GDM1 (cell line): Measurements from ENCODE around the gene STAMBPL1.

Experiments
- DNase-seq: peaks from one replicate; lab custom pipeline; 2025; lab: John Stamatoyannopoulos, UW

The STAMBPL1 gene

GRCh38 chr10:88893611-88894010 lies 13.6 kb downstream of the STAMBPL1 start:
- no peak for DNase-seq

GRCh38 chr10:88895250-88895649 lies 15.2 kb downstream of the STAMBPL1 start:
- DNase-seq, result no peak

GRCh38 chr10:88896372-88896993 lies 16.4 kb downstream of the STAMBPL1 start:
- DNase-seq, result no peak

GRCh38 chr10:88896994-88897853 lies 17.2 kb downstream of the STAMBPL1 start:
- DNase-seq, result no peak

GRCh38 chr10:88898727-88899126 lies 18.7 kb downstream of the STAMBPL1 start:
- no peak for DNase-seq

- no peak for DNase-seq
Measured at GRCh38 chr10:88899886-88900285, 19.8 kb downstream of the STAMBPL1 start.

- DNase-seq, result no peak
Measured at GRCh38 chr10:88901206-88901983, 21.4 kb downstream of the STAMBPL1 start.

- no peak for DNase-seq
Measured at GRCh38 chr10:88901984-88902789, 22.1 kb downstream of the STAMBPL1 start.

GRCh38 chr10:88903715-88904114 lies 23.7 kb downstream of the STAMBPL1 start:
- no peak for DNase-seq

- DNase-seq, result no peak
Measured at GRCh38 chr10:88906921-88907320, 26.9 kb downstream of the STAMBPL1 start.

- no peak for DNase-seq
Measured at GRCh38 chr10:88908194-88908593, 28.1 kb downstream of the STAMBPL1 start.

- no peak for DNase-seq
Measured at GRCh38 chr10:88911116-88911515, 31.1 kb downstream of the STAMBPL1 start.

- DNase-seq, result no peak
Measured at GRCh38 chr10:88911851-88912250, 31.8 kb downstream of the STAMBPL1 start.

GRCh38 chr10:88913127-88913526 lies 33.1 kb downstream of the STAMBPL1 start:
- DNase-seq, result no peak

GRCh38 chr10:88913788-88914187 lies 33.7 kb downstream of the STAMBPL1 start:
- no peak for DNase-seq

- no peak for DNase-seq
Measured at GRCh38 chr10:88915781-88916180, 35.7 kb downstream of the STAMBPL1 start.

- DNase-seq, result no peak
Measured at GRCh38 chr10:88916231-88916630, 36.2 kb downstream of the STAMBPL1 start.

- DNase-seq, result no peak
Measured at GRCh38 chr10:88916986-88917385, 36.9 kb downstream of the STAMBPL1 start.

- no peak for DNase-seq
Measured at GRCh38 chr10:88918191-88918905, 38.3 kb downstream of the STAMBPL1 start.

- no peak for DNase-seq
Measured at GRCh38 chr10:88919041-88919440, 39.0 kb downstream of the STAMBPL1 start.

GRCh38 chr10:88920198-88920597 lies 40.2 kb downstream of the STAMBPL1 start:
- no peak for DNase-seq
